ENCODE measurements around the gene SLC4A3. TPM values are rescaled to one million over a fixed set of nuclear protein-coding genes. Genes with fewer than 3 reads are reported as not detected.
A peak's percentile ranks its signal among the peaks of the same experiment; 100 is the strongest.
"Not testable (repeated sequence)": the region's sequence is repeated elsewhere in the genome, so short reads cannot be mapped to it uniquely, and the experiment has no call there.

The SLC4A3 gene
- total RNA-seq, 2 donors from 2014 or later: 0.24 to 1.2 TPM

DNA sequence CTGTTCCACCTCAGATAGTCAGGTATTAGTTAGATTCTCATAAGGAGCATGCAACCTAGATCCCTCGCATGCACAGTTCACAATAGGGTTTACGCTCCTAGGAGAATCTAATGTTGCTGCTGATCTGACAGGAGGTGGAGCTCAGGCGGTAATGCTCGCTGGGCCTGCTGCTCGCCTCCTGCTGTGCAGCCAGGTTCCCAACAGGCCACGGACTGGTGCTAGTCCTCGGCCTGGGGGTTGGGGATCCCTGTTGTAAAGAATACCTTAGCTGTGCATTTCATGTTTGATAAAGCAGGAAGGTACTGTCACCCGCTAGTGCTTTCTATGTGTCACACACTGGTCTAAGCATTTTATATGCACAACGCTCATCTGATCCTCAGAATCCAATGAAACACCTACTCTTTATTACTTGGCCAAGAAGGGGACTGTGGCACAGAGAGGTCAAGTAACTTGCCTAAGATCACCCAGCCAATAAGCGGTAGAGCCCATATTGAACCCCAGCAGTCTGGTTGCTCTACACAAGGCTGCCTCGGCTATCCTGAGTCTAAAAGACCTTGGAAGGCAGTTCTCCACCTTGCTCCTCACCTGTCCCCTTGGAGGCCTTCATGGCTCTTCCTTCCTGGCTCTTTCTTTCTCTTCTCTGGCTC, 35.8 kb downstream of the SLC4A3 start:
- ATAC-seq (no peak), DNase-seq (no peak)
- intact Hi-C loops (cut with DNase I, micrococcal nuclease): no loop called here

DNA sequence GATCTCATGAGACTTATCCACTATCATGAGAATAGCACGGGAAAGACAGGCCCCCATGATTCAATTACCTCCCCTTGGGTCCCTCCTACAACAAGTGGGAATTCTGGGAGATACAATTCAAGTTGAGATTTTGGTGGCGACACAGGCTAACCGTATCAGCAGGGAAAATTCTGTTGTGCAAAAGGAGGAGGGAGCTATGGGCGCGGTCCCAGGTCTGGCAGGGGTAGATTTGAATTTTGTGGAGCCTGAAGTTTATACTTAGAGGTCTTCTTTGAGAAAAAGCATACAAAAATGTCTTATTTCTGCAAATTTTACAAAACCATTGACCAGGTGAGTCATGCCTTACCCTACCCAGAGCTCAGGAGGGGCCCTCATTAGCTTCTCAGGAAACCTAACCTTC, 36.6 kb downstream of the SLC4A3 start:
- DNase-seq (no peak), ATAC-seq (no peak)
- intact Hi-C loops (cut with DNase I, micrococcal nuclease): no loop called here

GRCh38 chr2:219664944-219665343, 37.5 kb downstream of the SLC4A3 start:
- intact Hi-C loops (cut with DNase I, micrococcal nuclease): no loop called here
- ATAC-seq: no peak
- peak in 1 of 2 donors; percentile 40 for DNase-seq

GRCh38 chr2:219665926-219666325, 38.5 kb downstream of the SLC4A3 start:
- intact Hi-C loops (cut with DNase I, micrococcal nuclease): no loop called here
- DNase-seq (no peak), ATAC-seq (no peak)

DNA sequence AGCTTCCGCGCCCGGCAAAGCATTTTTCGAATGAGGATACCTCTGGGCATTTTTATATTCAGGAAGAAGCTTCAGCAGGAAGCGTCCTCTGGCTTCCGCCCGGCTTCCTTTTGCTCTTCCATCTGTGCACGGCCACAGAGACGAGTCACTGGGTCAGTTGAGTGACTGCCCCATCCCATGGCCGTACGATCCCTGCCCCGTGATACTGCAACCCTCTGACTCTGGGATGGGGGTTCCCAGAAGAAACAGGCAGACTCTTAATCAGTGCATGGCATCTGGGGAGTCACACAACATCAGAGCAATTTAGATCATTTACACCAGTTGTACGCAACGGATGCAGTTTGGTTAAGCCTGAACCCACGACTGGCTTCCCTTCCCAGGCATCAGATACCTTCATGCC, 40.9 kb downstream of the SLC4A3 start:
- ATAC-seq (no peak), DNase-seq (no peak)
- intact Hi-C loops (cut with DNase I, micrococcal nuclease): no loop called here

DNA sequence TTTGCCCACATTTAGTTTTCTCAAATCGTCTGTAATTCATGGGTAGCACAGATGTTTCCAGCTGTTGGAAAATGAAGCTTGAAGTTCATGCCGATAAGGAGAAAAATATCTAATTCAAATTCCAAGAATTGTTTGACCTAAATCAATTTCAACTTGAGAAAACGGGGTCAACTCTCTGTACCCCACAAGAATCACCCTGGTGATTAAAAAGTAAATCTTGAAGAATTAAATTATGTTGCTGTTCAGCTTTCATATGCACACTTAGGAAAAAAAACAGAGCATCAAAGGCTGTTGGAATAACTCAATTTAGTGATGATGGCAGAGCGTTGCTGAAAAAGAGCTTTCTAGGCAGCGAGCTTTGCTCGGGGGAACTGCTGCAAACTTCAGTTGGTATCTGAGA, 43.0 kb downstream of the SLC4A3 start:
- DNase-seq (no peak), ATAC-seq (no peak)
- intact Hi-C loops (cut with DNase I, micrococcal nuclease): no loop called here

DNA sequence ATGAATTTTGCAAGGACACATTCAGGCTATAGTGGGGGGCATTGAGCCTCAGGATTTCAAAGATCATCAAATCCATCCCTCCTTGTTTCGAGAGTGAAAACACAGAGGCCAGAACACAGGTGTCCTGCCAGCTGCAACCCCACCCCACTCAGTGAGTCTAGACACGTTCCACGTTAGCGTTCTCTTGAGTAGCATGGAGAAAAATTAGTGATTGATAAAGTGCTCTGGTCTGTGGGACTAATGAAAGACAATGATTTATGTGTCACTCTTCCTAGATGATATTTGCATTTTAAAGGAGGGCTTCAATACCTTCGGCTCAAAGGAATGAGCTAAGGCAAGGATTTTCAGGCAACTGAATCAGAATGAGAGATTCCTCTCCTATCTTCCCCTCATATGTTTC, 43.8 kb downstream of the SLC4A3 start:
- intact Hi-C loops (cut with DNase I, micrococcal nuclease): no loop called here
- ATAC-seq (no peak), DNase-seq (no peak)

DNA sequence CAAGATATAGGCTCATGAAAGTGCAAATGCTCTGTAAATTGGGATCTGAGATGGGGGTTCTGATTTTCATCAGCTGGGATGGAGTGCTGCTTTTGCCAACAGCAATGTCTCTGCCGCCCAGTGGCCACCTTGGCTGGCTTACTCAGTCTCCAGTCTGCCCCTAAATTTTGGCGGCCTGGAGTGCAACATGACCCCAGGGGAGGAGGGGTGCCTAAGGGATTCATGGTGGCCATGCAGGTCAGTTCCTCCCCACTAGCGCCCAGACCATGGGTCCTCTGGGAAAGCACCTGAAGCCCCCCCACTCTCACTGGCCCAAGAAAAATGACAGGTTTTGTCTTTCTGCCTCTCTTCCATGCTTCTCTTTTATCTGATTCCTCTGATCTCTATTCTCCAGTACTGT, 45.0 kb downstream of the SLC4A3 start:
- no peak for ATAC-seq
- intact Hi-C loops (cut with DNase I, micrococcal nuclease): no loop called here
- no peak for DNase-seq

- ATAC-seq (no peak), DNase-seq (no peak)
- intact Hi-C loops (cut with DNase I, micrococcal nuclease): no loop called here
Measured at GRCh38 chr2:219675221-219675620, 47.8 kb downstream of the SLC4A3 start.

DNA sequence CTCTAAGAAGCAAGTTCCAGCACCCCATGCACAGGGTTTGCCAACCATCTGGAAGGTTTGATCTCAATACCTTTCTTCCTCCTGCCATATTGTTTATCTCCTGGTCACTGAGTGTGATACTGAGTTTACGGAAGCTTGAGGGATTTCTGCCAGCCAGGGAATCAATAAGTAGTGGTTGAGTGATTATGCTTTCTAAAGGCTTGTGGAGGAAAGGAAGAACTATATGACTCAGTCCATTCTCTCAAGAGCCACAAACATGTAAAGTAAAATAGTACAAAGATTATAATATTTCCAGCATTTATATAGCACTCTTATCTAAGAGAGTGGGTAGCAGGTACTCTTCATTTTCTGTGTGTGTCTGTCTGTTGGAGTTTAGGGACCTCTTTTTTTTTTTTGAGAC, 49.2 kb downstream of the SLC4A3 start:
- ATAC-seq: no peak
- intact Hi-C loops (cut with DNase I, micrococcal nuclease): no loop called here
- no peak for DNase-seq

- DNase-seq (no peak), ATAC-seq (no peak)
- intact Hi-C loops (cut with DNase I, micrococcal nuclease): no loop called here
Measured at GRCh38 chr2:219679041-219679440, 51.6 kb downstream of the SLC4A3 start.

DNA sequence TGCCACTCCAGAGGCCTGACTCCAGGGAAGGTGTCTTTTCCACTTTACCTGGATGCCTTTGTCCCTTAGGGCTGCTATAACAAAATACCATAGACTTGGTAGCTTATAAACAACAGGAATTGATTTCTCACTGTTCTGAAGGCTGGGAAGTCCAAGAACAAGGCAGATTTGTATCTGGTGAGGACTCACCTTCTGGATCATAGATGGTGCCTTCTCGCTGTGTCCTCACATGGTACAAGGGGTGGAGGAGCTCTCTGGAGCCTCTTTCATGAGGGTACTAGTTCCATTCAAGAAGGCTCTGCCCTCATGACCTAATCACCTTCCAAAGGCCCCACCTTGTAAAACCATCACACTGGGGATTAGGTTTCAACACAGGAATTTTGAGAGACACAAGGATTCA, 52.1 kb downstream of the SLC4A3 start:
- ATAC-seq: no peak
- DNase-seq: no peak
- intact Hi-C loops (cut with DNase I, micrococcal nuclease): no loop called here

- ATAC-seq (no peak), DNase-seq (no peak)
- intact Hi-C loops (cut with DNase I, micrococcal nuclease): no loop called here
Measured at GRCh38 chr2:219680958-219681693, 53.7 kb downstream of the SLC4A3 start.

DNA sequence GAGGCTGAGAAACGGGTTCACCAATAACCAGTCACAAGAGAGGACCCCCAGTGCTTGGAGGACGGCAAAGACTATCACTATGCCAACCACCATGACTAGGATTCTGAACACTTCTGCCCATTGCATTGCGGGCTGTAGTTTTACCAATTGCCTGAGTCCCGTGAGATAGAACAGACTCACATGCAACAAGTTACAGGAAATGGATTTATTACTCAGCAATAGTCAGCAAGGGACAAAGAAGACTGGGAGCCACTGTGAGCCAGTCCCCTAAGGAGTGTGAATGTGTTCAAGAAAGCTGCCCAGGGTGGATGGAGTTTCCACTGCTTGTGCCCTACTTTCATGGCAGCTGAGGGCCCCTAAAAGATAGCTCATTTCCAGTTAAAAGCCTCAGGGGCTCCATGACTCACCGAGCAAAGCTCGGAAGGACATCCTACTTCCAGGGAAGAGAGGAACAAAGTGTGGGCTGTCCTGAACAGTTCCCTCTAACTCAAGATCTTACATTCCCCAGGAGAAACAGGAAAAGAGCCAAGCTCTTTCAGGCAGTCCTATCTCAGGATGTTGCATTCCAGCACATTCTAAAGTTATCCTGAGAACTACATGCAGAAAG, 54.4 kb downstream of the SLC4A3 start:
- ATAC-seq: no peak

DNA sequence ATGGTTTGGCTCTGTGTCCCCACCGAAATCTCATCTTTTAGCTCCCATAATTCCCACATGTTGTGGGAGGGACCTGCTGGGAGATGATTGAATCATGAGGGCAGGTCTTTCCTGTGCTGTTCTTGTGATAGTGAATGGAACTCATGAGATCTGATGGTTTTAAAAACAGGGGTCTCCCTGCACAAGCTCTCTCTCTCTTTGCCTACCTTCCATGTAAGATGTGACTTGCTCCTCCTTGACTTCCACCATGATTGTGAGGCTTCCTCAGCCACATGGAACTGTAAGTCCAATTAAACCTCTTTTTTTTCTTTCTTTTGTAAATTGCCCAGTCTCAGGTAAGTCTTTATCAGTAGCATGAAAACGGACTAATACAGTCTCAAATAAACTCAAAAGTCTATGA, 56.0 kb downstream of the SLC4A3 start:
- intact Hi-C loops (cut with DNase I, micrococcal nuclease): not testable (repeated sequence)

More for the DNA sequence above, 54.4 kb downstream of the SLC4A3 start:
- DNase-seq: no peak
- intact Hi-C loops (cut with DNase I, micrococcal nuclease): no loop called here

GRCh38 chr2:219684721-219685689, 57.6 kb downstream of the SLC4A3 start:
- intact Hi-C loops (cut with DNase I, micrococcal nuclease): no loop called here

More for the DNA sequence above, 56.0 kb downstream of the SLC4A3 start:
- not testable (repeated sequence) for DNase-seq, ATAC-seq

DNA sequence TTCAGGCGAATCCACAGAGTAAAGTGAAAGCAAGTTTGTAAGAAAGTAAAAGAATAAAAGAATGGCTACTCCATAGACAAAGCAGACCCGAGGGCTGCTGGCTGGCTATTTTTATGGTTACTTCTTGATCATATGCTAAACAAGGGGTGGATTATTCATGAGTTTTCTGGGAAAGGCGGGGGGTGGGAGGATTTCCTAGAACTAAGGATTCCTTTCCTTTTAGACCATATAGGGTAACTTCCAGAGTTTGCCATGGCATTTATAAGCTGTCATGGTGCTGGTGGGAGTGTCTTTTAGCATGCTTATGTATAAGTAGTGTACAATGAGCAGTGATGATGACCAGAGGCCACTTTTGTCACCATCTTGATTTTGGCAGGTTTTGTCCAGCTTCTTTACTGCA, 59.8 kb downstream of the SLC4A3 start:
- intact Hi-C loops (cut with DNase I, micrococcal nuclease): no loop called here
- DNase-seq (no peak), ATAC-seq (no peak)

More at GRCh38 chr2:219684721-219685689, 57.6 kb downstream of the SLC4A3 start:
- ATAC-seq: peak; percentile 100
- peak; percentile 78 to 81 for DNase-seq

- intact Hi-C loops (cut with DNase I, micrococcal nuclease): no loop called here
- DNase-seq (no peak), ATAC-seq (no peak)
Measured at GRCh38 chr2:219687882-219688559, 60.6 kb downstream of the SLC4A3 start.
